Sigmoid colon (tissue), 7 donors: ENCODE measurements around the gene ME3. TPM values are rescaled to one million over a fixed set of nuclear protein-coding genes. Genes with fewer than 3 reads are reported as not detected.

Source experiments
- DNase-seq: peaks from one replicate; pipeline ENCODE4 v3.0.0-alpha.2; 2019
- H3K27ac ChIP-seq, 4 donors: fragments of 200-600 bp; sonication (generic); one replicate each; pipeline ENCODE4 v1.5.1; 2016 to 2019; ENCODE audit warnings: mild to moderate bottlenecking in 1 of 4
- H3K27me3 ChIP-seq, 3 donors: fragments of 200-600 bp; sonication (generic); one replicate each; pipeline ENCODE4 v1.5.1; 2019; ENCODE audit warnings: mild to moderate bottlenecking in 1 of 3
- H3K36me3 ChIP-seq, 4 donors: fragments of 200-600 bp; sonication (generic); one replicate each; pipeline ENCODE4 v1.5.1; 2016 to 2019
- H3K4me1 ChIP-seq, 4 donors: fragments of 200-600 bp; sonication (generic); one replicate each; pipeline ENCODE4 v1.5.1; 2017 to 2019
- H3K4me3 ChIP-seq, 4 donors: fragments of 200-600 bp; sonication (generic); one replicate each; pipeline ENCODE4 v1.5.1; 2017 to 2019; ENCODE audit warnings: mild to moderate bottlenecking in 2 of 4, moderate library complexity in 1 of 4
- H3K9me3 ChIP-seq, 4 donors: fragments of 200-600 bp in 3 of 4; sonication (generic) in 3 of 4; one replicate each; pipeline versions ENCODE4 v1.5.1 to v1.6.1; 2013 to 2019
- CTCF ChIP-seq, 4 experiments: fragments of 450-650 bp in 3 of 4; fragments of 200-600 bp in 1 of 4; IDR thresholded peaks; one replicate each; pipeline ENCODE4 v1.5.1; 2016 to 2019; ENCODE audit warnings: antibody characterized with exemption in 4 of 4, mild to moderate bottlenecking in 3 of 4, moderate library complexity in 2 of 4
- EP300 ChIP-seq, 4 donors: sonication (generic); formaldehyde crosslinking; IDR thresholded peaks; one replicate each; pipeline ENCODE4 v1.6.1; 2017; ENCODE audit warnings: antibody characterized with exemption in 4 of 4
- POLR2A ChIP-seq, 2 donors: fragments of 450-650 bp; IDR thresholded peaks; one replicate each; pipeline ENCODE4 v1.6.1; 2016; ENCODE audit warnings: antibody characterized with exemption in 2 of 2, mild to moderate bottlenecking in 2 of 2, moderate library complexity in 2 of 2
- POLR2AphosphoS5 ChIP-seq, 4 donors: sonication (generic); formaldehyde crosslinking; IDR thresholded peaks; one replicate each; pipeline ENCODE4 v1.6.1; 2017; ENCODE audit warnings: antibody characterized with exemption in 4 of 4
- WGBS, 2 donors: extraction: QIAGEN DNeasy Blood & Tissue Kit; methylation state at CpG; one replicate each; pipeline ENCODE4 v1.1.7; 2013; 5-methylcytosine and 5-hydroxymethylcytosine counted together
- intact Hi-C: fragments of 100-400 bp; cut with DNase I; formaldehyde crosslinking; loops from one replicate; pipeline ENCODE4 v1.15.1; 2023
- polyA plus RNA-seq, 3 donors: library from polyadenylated mRNA; stranded (reverse); fragments of 200-250 nt; gene quantifications; one replicate each; pipeline ENCODE4 v1.2.3, GENCODE V29; 2013
- total RNA-seq, 4 donors: library from RNA; depleted of rRNA; stranded (reverse); fragments of >200 nt; gene quantifications; one replicate each; pipeline ENCODE4 v1.1.0, GENCODE V29; 2016
- donor health status: healthy with polysubstance abuse.
- donor health status: Bipolar disorder and iron deficiency.
- donor health status: healthy.

ME3 gene
- total and polyA plus RNA-seq, 7 donors = 7.8 to 53.2 (median 25.5) TPM

GRCh38 chr11:86482692-86483091, 189.7 kb downstream of the ME3 start:
- peaks cover 0 to 17% (median 13%) of the 10 kb centered on the region in 4 donors for H3K4me1 ChIP-seq
- peaks cover 0 to 6% (median 0%) of the 10 kb centered on the region in 4 donors for H3K36me3 ChIP-seq
- intact Hi-C loops = no loop called here
- no peaks in the 10 kb centered on the region for H3K9me3 ChIP-seq
- 79 to 88% methylated on average over 2 of the region's 2 CpGs for WGBS, 2 donors
- no peaks in the 10 kb centered on the region for H3K27me3 ChIP-seq
- H3K27ac ChIP-seq = peak overlapping the region in 1 of 4 donors; percentile 59
- DNase-seq = no peak
- H3K4me3 ChIP-seq = no peak overlapping the region
- TF ChIP-seq POLR2AphosphoS5 (IDR thresholded peaks at IDR 0.05) (no peak), CTCF (IDR thresholded peaks at IDR 0.05) (no peak), EP300 (IDR thresholded peaks at IDR 0.05) (no peak), POLR2A (IDR thresholded peaks at IDR 0.05) (no peak)

- H3K27me3 ChIP-seq = no peaks in the 10 kb centered on the region
- peaks cover 0 to 19% (median 15%) of the 10 kb centered on the region in 4 donors for H3K4me1 ChIP-seq
- peaks cover 0 to 1% (median 0%) of the 10 kb centered on the region in 4 donors for H3K36me3 ChIP-seq
- no peak for DNase-seq
- no peaks in the 10 kb centered on the region for H3K9me3 ChIP-seq
- TF ChIP-seq EP300 (IDR thresholded peaks at IDR 0.05) (no peak), POLR2A (IDR thresholded peaks at IDR 0.05) (no peak), CTCF (IDR thresholded peaks at IDR 0.05) (no peak), POLR2AphosphoS5 (IDR thresholded peaks at IDR 0.05) (no peak)
- no peak overlapping the region for H3K4me3 ChIP-seq
- 81 to 92% methylated on average over 1 of the region's 1 CpG for WGBS, 2 donors
- intact Hi-C loops = no loop called here
- H3K27ac ChIP-seq = no peak overlapping the region
These were observed 191.0 kb downstream of the ME3 start for GRCh38 chr11:86481399-86481798.

- H3K27ac ChIP-seq = no peak overlapping the region
- H3K9me3 ChIP-seq = no peaks in the 10 kb centered on the region
- H3K27me3 ChIP-seq = no peaks in the 10 kb centered on the region
- H3K4me1 ChIP-seq = peaks cover 0 to 29% (median 5%) of the 10 kb centered on the region in 4 donors
- no peaks in the 10 kb centered on the region for H3K36me3 ChIP-seq
- TF ChIP-seq EP300 (IDR thresholded peaks at IDR 0.05) = no peak
- no peak for TF ChIP-seq POLR2AphosphoS5 (IDR thresholded peaks at IDR 0.05)
- no peak for TF ChIP-seq CTCF (IDR thresholded peaks at IDR 0.05)
- no peak for TF ChIP-seq POLR2A (IDR thresholded peaks at IDR 0.05)
- H3K4me3 ChIP-seq = no peak overlapping the region
- DNase-seq = no peak
- intact Hi-C loops = no loop called here
These were observed 194.1 kb downstream of the ME3 start for GRCh38 chr11:86478348-86478747.

- no peak for DNase-seq
- no peak overlapping the region for H3K4me3 ChIP-seq
- H3K27me3 ChIP-seq = no peaks in the 10 kb centered on the region
- no peaks in the 10 kb centered on the region for H3K9me3 ChIP-seq
- whole genome bisulfite sequencing, 2 donors = 78 to 89% methylated on average over 5 of the region's 5 CpGs
- H3K4me1 ChIP-seq = peaks cover 0 to 29% (median 5%) of the 10 kb centered on the region in 4 donors
- peak overlapping the region in 2 of 4 donors; percentile 21 to 33 for H3K27ac ChIP-seq
- intact Hi-C loops = no loop called here
- TF ChIP-seq POLR2AphosphoS5 (IDR thresholded peaks at IDR 0.05) (no peak), POLR2A (IDR thresholded peaks at IDR 0.05) (no peak), EP300 (IDR thresholded peaks at IDR 0.05) (no peak), CTCF (IDR thresholded peaks at IDR 0.05) (no peak)
- H3K36me3 ChIP-seq = no peaks in the 10 kb centered on the region
These were observed 194.8 kb downstream of the ME3 start for GRCh38 chr11:86477495-86478155.
